ENCODE measurements around the gene DNAJA2.
A peak's percentile ranks its signal among the peaks of the same experiment; 100 is the strongest.

The DNAJA2 gene

DNA sequence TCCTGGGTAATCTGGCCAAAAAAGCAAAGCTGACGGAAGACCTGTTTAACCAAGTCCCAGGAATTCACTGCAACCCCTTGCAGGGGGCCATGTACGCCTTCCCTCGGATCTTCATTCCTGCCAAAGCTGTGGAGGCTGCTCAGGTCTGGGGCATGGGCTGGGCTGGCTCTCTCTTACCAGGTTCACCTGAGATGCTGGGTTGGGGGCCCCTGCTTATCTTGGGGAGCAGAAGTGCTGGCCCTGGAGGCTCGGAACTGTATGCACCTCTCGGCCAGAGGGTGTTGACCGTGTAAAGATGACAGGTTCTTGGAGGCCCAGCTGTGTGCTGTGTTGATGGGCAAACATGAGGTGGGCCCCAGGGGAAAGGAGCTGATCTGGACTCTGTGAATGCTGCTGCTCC lies 49.1 kb downstream of the DNAJA2 start:
- Histone ChIP-seq H3K36me3 (ENCODE audit: control insufficient read depth in 1 of 2, insufficient read depth in 2 of 2, low read depth in 1 of 2, low read length in 2 of 2) (peaks cover 37 to 84% of the 10 kb centered on the region in 2 experiments), H3K4ac (ENCODE audit: low read depth in 1 of 2, low read length in 2 of 2) (no peak overlapping the region), H2AK5ac (ENCODE audit: low read length, severe bottlenecking) (no peak overlapping the region), H4K8ac (ENCODE audit: low read length) (no peak overlapping the region), H2AFZ (ENCODE audit: low read depth, low read length) (no peak overlapping the region), H3K79me1 (replicated peaks; ENCODE audit: low read length, poor library complexity, severe bottlenecking) (peaks cover 2% of the 10 kb centered on the region), H3K27me3 (ENCODE audit: control insufficient read depth in 1 of 2, insufficient read depth in 1 of 2, low read length in 2 of 2) (no peaks in the 10 kb centered on the region), H3K18ac (ENCODE audit: low read depth in 1 of 2, low read length in 2 of 2) (no peak overlapping the region), H3K4me3 (ENCODE audit: insufficient read depth in 1 of 2, low read depth in 1 of 2, low read length in 2 of 2) (peak overlapping the region in 1 of 2 experiments; percentile 24), H2BK15ac (ENCODE audit: low read depth, poor library complexity, severe bottlenecking) (no peak overlapping the region), H4K91ac (ENCODE audit: low read length) (no peak overlapping the region), H3K23ac (ENCODE audit: low read length in 2 of 2) (no peak overlapping the region), H3K4me1 (ENCODE audit: control insufficient read depth, insufficient read depth, low read depth, low read length) (peaks cover 2% of the 10 kb centered on the region), H2BK12ac (ENCODE audit: low read length in 2 of 2) (no peak overlapping the region), H3K14ac (ENCODE audit: low read length in 2 of 2) (no peak overlapping the region), H2BK5ac (ENCODE audit: low read depth, low read length, poor library complexity, severe bottlenecking) (no peak overlapping the region), H3K27ac (ENCODE audit: low read length, poor library complexity, severe bottlenecking) (no peak overlapping the region), H3K4me2 (ENCODE audit: low read length, poor library complexity, severe bottlenecking) (no peak overlapping the region), H3K9ac (ENCODE audit: low read length) (no peak overlapping the region), H2BK120ac (ENCODE audit: low read depth, low read length) (no peak overlapping the region), H3K9me3 (ENCODE audit: control insufficient read depth, low read length) (no peaks in the 10 kb centered on the region)
- 98% methylated on average over 6 of the region's 6 CpGs for WGBS
- DNase-seq, result no peak

DNA sequence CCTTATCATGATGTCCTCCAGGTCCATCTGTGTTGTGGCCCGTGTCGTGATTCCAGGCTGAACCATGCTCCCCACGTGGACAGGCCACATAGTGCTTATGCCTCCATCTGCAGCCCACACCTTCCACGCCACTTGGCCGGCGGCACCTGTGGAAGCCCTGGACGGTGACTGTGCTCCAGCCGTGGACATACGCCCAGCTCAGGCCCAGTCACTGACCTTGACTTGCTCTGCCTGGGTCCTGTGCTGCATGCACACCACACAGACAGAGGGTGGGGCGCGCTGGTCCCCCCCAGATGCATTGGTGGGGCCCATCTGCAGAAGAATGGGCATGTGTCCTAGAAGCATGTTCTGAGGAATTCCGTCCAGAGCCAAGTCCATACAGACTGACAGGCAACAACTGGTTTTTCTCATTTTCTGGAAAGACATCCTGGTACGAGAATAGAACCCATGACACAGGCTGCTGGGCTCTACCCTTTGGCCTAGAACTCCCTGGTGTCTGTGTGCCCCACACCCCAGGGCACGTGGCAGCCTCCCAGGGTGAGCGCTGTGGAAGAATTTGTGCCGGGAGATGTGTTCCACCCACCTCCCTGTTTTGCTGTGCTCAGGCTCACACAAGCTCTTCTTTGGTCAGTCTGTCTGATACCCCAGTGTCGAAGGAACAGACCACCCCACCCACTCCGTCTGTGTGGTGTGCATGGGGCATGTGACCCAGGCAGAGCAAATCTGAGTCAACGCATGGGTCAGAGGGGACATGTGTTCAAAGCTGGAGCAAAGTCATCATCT lies 49.8 kb downstream of the DNAJA2 start:
- Histone ChIP-seq H3K27ac (ENCODE audit: low read length, poor library complexity, severe bottlenecking) (no peak overlapping the region), H3K18ac (ENCODE audit: low read depth in 1 of 2, low read length in 2 of 2) (no peak overlapping the region), H3K4me2 (ENCODE audit: low read length, poor library complexity, severe bottlenecking) (no peak overlapping the region), H3K9me3 (ENCODE audit: control insufficient read depth, low read length) (no peaks in the 10 kb centered on the region), H3K79me1 (replicated peaks; ENCODE audit: low read length, poor library complexity, severe bottlenecking) (peaks cover 2% of the 10 kb centered on the region), H3K4me1 (ENCODE audit: control insufficient read depth, insufficient read depth, low read depth, low read length) (peaks cover 2% of the 10 kb centered on the region), H2AFZ (ENCODE audit: low read depth, low read length) (no peak overlapping the region), H3K9ac (ENCODE audit: low read length) (no peak overlapping the region), H4K8ac (ENCODE audit: low read length) (no peak overlapping the region), H2BK12ac (ENCODE audit: low read length in 2 of 2) (no peak overlapping the region), H3K4me3 (ENCODE audit: insufficient read depth in 1 of 2, low read depth in 1 of 2, low read length in 2 of 2) (no peak overlapping the region), H3K14ac (ENCODE audit: low read length in 2 of 2) (peak overlapping the region in 1 of 2 experiments; percentile 9), H2BK15ac (ENCODE audit: low read depth, poor library complexity, severe bottlenecking) (no peak overlapping the region), H2AK5ac (ENCODE audit: low read length, severe bottlenecking) (no peak overlapping the region), H3K27me3 (ENCODE audit: control insufficient read depth in 1 of 2, insufficient read depth in 1 of 2, low read length in 2 of 2) (no peaks in the 10 kb centered on the region), H3K4ac (ENCODE audit: low read depth in 1 of 2, low read length in 2 of 2) (no peak overlapping the region), H4K91ac (ENCODE audit: low read length) (no peak overlapping the region), H2BK5ac (ENCODE audit: low read depth, low read length, poor library complexity, severe bottlenecking) (no peak overlapping the region), H2BK120ac (ENCODE audit: low read depth, low read length) (no peak overlapping the region), H3K23ac (ENCODE audit: low read length in 2 of 2) (no peak overlapping the region), H3K36me3 (ENCODE audit: control insufficient read depth in 1 of 2, insufficient read depth in 2 of 2, low read depth in 1 of 2, low read length in 2 of 2) (peaks cover 36 to 84% of the 10 kb centered on the region in 2 experiments)
- 94% methylated on average over 19 of the region's 19 CpGs for WGBS
- no peak for DNase-seq

GRCh38 chr16:46922239-46922638 lies 51.2 kb downstream of the DNAJA2 start:
- no peak overlapping the region for H2BK12ac ChIP-seq (ENCODE audit: low read length in 2 of 2)
- no peak overlapping the region for H2BK15ac ChIP-seq (ENCODE audit: low read depth, poor library complexity, severe bottlenecking)
- no peak overlapping the region for H3K23ac ChIP-seq (ENCODE audit: low read length in 2 of 2)
- H2AFZ ChIP-seq (ENCODE audit: low read depth, low read length), result no peak overlapping the region
- no peak overlapping the region for H3K4me3 ChIP-seq (ENCODE audit: insufficient read depth in 1 of 2, low read depth in 1 of 2, low read length in 2 of 2)
- no peak overlapping the region for H3K14ac ChIP-seq (ENCODE audit: low read length in 2 of 2)
- no peak overlapping the region for H2BK5ac ChIP-seq (ENCODE audit: low read depth, low read length, poor library complexity, severe bottlenecking)
- H3K27me3 ChIP-seq (ENCODE audit: control insufficient read depth in 1 of 2, insufficient read depth in 1 of 2, low read length in 2 of 2), result no peaks in the 10 kb centered on the region
- peaks cover 2% of the 10 kb centered on the region for H3K79me1 ChIP-seq (replicated peaks; ENCODE audit: low read length, poor library complexity, severe bottlenecking)
- H3K4me1 ChIP-seq (ENCODE audit: control insufficient read depth, insufficient read depth, low read depth, low read length), result peaks cover 2% of the 10 kb centered on the region
- no peak overlapping the region for H2AK5ac ChIP-seq (ENCODE audit: low read length, severe bottlenecking)
- no peak overlapping the region for H3K4ac ChIP-seq (ENCODE audit: low read depth in 1 of 2, low read length in 2 of 2)
- H3K9ac ChIP-seq (ENCODE audit: low read length), result no peak overlapping the region
- H4K8ac ChIP-seq (ENCODE audit: low read length), result no peak overlapping the region
- DNase-seq, result no peak
- no peak overlapping the region for H3K18ac ChIP-seq (ENCODE audit: low read depth in 1 of 2, low read length in 2 of 2)
- H4K91ac ChIP-seq (ENCODE audit: low read length), result no peak overlapping the region
- H3K36me3 ChIP-seq (ENCODE audit: control insufficient read depth in 1 of 2, insufficient read depth in 2 of 2, low read depth in 1 of 2, low read length in 2 of 2), result peaks cover 35 to 85% of the 10 kb centered on the region in 2 experiments
- H2BK120ac ChIP-seq (ENCODE audit: low read depth, low read length), result no peak overlapping the region
- no peak overlapping the region for H3K4me2 ChIP-seq (ENCODE audit: low read length, poor library complexity, severe bottlenecking)
- no peaks in the 10 kb centered on the region for H3K9me3 ChIP-seq (ENCODE audit: control insufficient read depth, low read length)
- 98% methylated on average over 10 of the region's 10 CpGs for WGBS
- no peak overlapping the region for H3K27ac ChIP-seq (ENCODE audit: low read length, poor library complexity, severe bottlenecking)

DNA sequence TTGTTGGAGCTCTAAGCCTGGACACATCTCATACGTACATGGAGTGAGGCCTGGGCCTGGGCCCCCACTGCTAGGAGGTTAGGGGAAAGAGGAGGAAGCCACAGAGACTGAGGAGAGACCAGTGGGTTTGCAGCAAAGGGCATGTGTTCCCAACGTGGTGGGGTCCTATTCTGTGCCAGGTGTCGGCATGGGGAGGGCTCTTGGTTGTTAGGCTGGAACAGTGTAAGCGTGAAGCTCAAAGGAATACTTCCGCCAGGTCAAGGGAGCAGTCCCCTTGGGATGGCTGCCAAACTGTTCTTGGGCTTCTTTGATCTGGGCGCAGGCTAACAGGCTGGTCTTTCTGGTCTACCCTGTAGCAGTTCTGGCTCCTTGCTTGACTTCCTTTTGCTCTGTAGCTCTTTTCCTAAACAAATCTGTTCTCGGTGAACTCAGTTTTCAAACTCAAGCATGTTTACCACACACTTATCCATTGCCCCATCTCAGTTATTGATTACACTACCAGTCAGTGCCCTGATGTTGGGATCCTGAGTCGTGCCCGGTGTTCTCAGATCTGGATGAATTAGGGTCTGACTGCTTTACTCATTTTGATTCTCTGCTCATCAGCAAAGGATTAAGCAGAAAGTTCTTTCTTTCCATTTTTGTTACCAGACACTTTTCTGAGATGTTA lies 52.9 kb downstream of the DNAJA2 start:
- Histone ChIP-seq H2BK120ac (ENCODE audit: low read depth, low read length) (no peak overlapping the region), H2AFZ (ENCODE audit: low read depth, low read length) (no peak overlapping the region), H4K8ac (ENCODE audit: low read length) (no peak overlapping the region), H3K36me3 (ENCODE audit: control insufficient read depth in 1 of 2, insufficient read depth in 2 of 2, low read depth in 1 of 2, low read length in 2 of 2) (peaks cover 30 to 80% of the 10 kb centered on the region in 2 experiments), H2BK15ac (ENCODE audit: low read depth, poor library complexity, severe bottlenecking) (no peak overlapping the region), H3K9me3 (ENCODE audit: control insufficient read depth, low read length) (no peaks in the 10 kb centered on the region), H2BK5ac (ENCODE audit: low read depth, low read length, poor library complexity, severe bottlenecking) (no peak overlapping the region), H3K4me1 (ENCODE audit: control insufficient read depth, insufficient read depth, low read depth, low read length) (peaks cover 3% of the 10 kb centered on the region), H3K4me2 (ENCODE audit: low read length, poor library complexity, severe bottlenecking) (no peak overlapping the region), H3K4ac (ENCODE audit: low read depth in 1 of 2, low read length in 2 of 2) (no peak overlapping the region), H3K4me3 (ENCODE audit: insufficient read depth in 1 of 2, low read depth in 1 of 2, low read length in 2 of 2) (no peak overlapping the region), H3K9ac (ENCODE audit: low read length) (no peak overlapping the region), H3K23ac (ENCODE audit: low read length in 2 of 2) (no peak overlapping the region), H4K91ac (ENCODE audit: low read length) (no peak overlapping the region), H2BK12ac (ENCODE audit: low read length in 2 of 2) (no peak overlapping the region), H3K79me1 (replicated peaks; ENCODE audit: low read length, poor library complexity, severe bottlenecking) (peaks cover 2% of the 10 kb centered on the region), H2AK5ac (ENCODE audit: low read length, severe bottlenecking) (no peak overlapping the region), H3K27me3 (ENCODE audit: control insufficient read depth in 1 of 2, insufficient read depth in 1 of 2, low read length in 2 of 2) (no peaks in the 10 kb centered on the region), H3K18ac (ENCODE audit: low read depth in 1 of 2, low read length in 2 of 2) (peak overlapping the region in 1 of 2 experiments; percentile 41), H3K27ac (ENCODE audit: low read length, poor library complexity, severe bottlenecking) (no peak overlapping the region), H3K14ac (ENCODE audit: low read length in 2 of 2) (no peak overlapping the region)
- DNase-seq, result no peak
- WGBS, result 84% methylated on average over 9 of the region's 9 CpGs
